Vagina (tissue), 2 donors: ENCODE measurements around the gene FKBP1B. TPM values are rescaled to one million over a fixed set of nuclear protein-coding genes. Genes with fewer than 3 reads are reported as not detected.

Experiments
- DNase-seq, 2 donors: peaks; one replicate each; pipeline ENCODE4 v3.0.0-alpha.2; 2017; ENCODE audit errors: extremely low spot score in 2 of 2
- H3K27ac ChIP-seq: fragments of 200-600 bp; sonication (generic); one replicate; pipeline ENCODE4 v1.5.1; 2019
- H3K27me3 ChIP-seq: fragments of 200-600 bp; sonication (generic); one replicate; pipeline ENCODE4 v1.5.1; 2019
- H3K36me3 ChIP-seq, 2 donors: fragments of 200-600 bp; sonication (generic); one replicate each; pipeline ENCODE4 v1.5.1; 2017 to 2019
- H3K4me1 ChIP-seq: fragments of 200-600 bp; sonication (generic); one replicate; pipeline ENCODE4 v1.5.1; 2019
- H3K4me3 ChIP-seq, 2 donors: fragments of 200-600 bp; sonication (generic); 1 replicate in 1 of 2; 2 replicates in 1 of 2; pipeline ENCODE4 v1.5.1; 2016 to 2019
- H3K9me3 ChIP-seq: fragments of 200-600 bp; sonication (generic); one replicate; pipeline ENCODE4 v1.5.1; 2019
- POLR2A ChIP-seq, 2 donors: fragments of 450-650 bp; IDR thresholded peaks; one replicate each; pipeline ENCODE4 v1.6.1; 2017; ENCODE audit warnings: antibody characterized with exemption in 2 of 2, mild to moderate bottlenecking in 2 of 2, moderate library complexity in 2 of 2
- POLR2AphosphoS5 ChIP-seq, 2 donors: sonication (generic); formaldehyde crosslinking; IDR thresholded peaks; one replicate each; pipeline ENCODE4 v1.9.0; 2017; ENCODE audit warnings: antibody characterized with exemption in 2 of 2, mild to moderate bottlenecking in 2 of 2, low read depth in 1 of 2; ENCODE audit not compliant: insufficient read depth in 1 of 2
- intact Hi-C: fragments of 100-400 bp; cut with DNase I; formaldehyde crosslinking; loops from one replicate; pipeline ENCODE4 v1.15.1; 2023
- total RNA-seq: library from RNA; depleted of rRNA; stranded (reverse); fragments of >200 nt; gene quantifications from one replicate; pipeline ENCODE4 v1.2.3, GENCODE V29; 2016
- TF ChIP-seq, protein P1 (sequence below), 3 experiments: fragments of 450-650 bp in 2 of 3; fragments of 200-600 bp in 1 of 3; sonication (generic) in 1 of 3; IDR thresholded peaks; one replicate each; pipeline ENCODE4 v1.5.1; 2017 to 2019; ENCODE audit warnings: antibody characterized with exemption in 3 of 3, mild to moderate bottlenecking in 2 of 3, moderate library complexity in 2 of 3

FKBP1B gene
- total RNA-seq, 1 donor from 2014 or later = 14.2 TPM

- intact Hi-C loops = no loop called here
- H3K27ac ChIP-seq = no peak overlapping the region
- H3K36me3 ChIP-seq = peaks cover 0 to 37% of the 10 kb centered on the region in 2 donors
- no peaks in the 10 kb centered on the region for H3K27me3 ChIP-seq
- TF ChIP-seq, protein P1, sequence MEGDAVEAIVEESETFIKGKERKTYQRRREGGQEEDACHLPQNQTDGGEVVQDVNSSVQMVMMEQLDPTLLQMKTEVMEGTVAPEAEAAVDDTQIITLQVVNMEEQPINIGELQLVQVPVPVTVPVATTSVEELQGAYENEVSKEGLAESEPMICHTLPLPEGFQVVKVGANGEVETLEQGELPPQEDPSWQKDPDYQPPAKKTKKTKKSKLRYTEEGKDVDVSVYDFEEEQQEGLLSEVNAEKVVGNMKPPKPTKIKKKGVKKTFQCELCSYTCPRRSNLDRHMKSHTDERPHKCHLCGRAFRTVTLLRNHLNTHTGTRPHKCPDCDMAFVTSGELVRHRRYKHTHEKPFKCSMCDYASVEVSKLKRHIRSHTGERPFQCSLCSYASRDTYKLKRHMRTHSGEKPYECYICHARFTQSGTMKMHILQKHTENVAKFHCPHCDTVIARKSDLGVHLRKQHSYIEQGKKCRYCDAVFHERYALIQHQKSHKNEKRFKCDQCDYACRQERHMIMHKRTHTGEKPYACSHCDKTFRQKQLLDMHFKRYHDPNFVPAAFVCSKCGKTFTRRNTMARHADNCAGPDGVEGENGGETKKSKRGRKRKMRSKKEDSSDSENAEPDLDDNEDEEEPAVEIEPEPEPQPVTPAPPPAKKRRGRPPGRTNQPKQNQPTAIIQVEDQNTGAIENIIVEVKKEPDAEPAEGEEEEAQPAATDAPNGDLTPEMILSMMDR (IDR thresholded peaks at IDR 0.05) = no peak
- TF ChIP-seq POLR2AphosphoS5 (IDR thresholded peaks at IDR 0.05; ENCODE audit: insufficient read depth in 1 of 2, low read depth in 1 of 2) = no peak
- H3K9me3 ChIP-seq = no peaks in the 10 kb centered on the region
- no peaks in the 10 kb centered on the region for H3K4me1 ChIP-seq
- no peak for DNase-seq
- H3K4me3 ChIP-seq = no peak overlapping the region
These were observed 15.8 kb downstream of the FKBP1B start for GRCh38 chr2:24065341-24065740.

- no peak for TF ChIP-seq POLR2A (IDR thresholded peaks at IDR 0.05)
- TF ChIP-seq, protein P1 (IDR thresholded peaks at IDR 0.05) = no peak
- TF ChIP-seq POLR2AphosphoS5 (IDR thresholded peaks at IDR 0.05; ENCODE audit: insufficient read depth in 1 of 2, low read depth in 1 of 2) = no peak
- intact Hi-C loops = no loop called here
- Histone ChIP-seq H3K27ac (no peak overlapping the region), H3K36me3 (peaks cover 0 to 45% of the 10 kb centered on the region in 2 donors), H3K27me3 (no peaks in the 10 kb centered on the region), H3K4me3 (no peak overlapping the region), H3K9me3 (no peaks in the 10 kb centered on the region), H3K4me1 (peaks cover 18% of the 10 kb centered on the region)
- no peak for DNase-seq
These were observed 22.7 kb downstream of the FKBP1B start for GRCh38 chr2:24072259-24072658.

DNA sequence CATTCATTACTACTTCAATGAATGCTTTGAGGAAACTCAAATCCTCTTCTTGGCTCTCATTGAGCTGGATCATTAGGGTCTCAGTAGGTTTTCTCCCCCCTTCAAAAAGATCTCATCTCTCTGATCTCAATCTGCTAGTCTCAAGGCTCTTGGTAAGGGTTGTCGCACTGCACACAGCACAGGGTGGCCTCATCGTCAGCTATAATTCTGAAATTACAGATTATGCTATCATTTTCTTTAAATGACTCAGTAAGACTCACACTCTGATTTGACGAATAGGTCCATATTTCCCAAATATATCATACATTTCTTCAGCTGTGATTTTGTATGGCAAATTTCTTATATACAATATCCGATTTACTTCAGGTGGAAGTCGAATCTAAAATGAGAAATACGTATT lies 24.3 kb downstream of the FKBP1B start:
- H3K9me3 ChIP-seq = no peaks in the 10 kb centered on the region
- no peak for DNase-seq
- H3K4me3 ChIP-seq = no peak overlapping the region
- H3K27ac ChIP-seq = no peak overlapping the region
- H3K27me3 ChIP-seq = no peaks in the 10 kb centered on the region
- TF ChIP-seq, protein P1 (IDR thresholded peaks at IDR 0.05) = no peak
- TF ChIP-seq POLR2A (IDR thresholded peaks at IDR 0.05) = no peak
- no peak for TF ChIP-seq POLR2AphosphoS5 (IDR thresholded peaks at IDR 0.05; ENCODE audit: insufficient read depth in 1 of 2, low read depth in 1 of 2)
- intact Hi-C loops = no loop called here
- H3K36me3 ChIP-seq = peaks cover 0 to 30% of the 10 kb centered on the region in 2 donors
- H3K4me1 ChIP-seq = peaks cover 25% of the 10 kb centered on the region

GRCh38 chr2:24075259-24075658 lies 25.7 kb downstream of the FKBP1B start:
- TF ChIP-seq POLR2A (IDR thresholded peaks at IDR 0.05) = no peak
- TF ChIP-seq POLR2AphosphoS5 (IDR thresholded peaks at IDR 0.05; ENCODE audit: insufficient read depth in 1 of 2, low read depth in 1 of 2) = no peak
- TF ChIP-seq, protein P1 (IDR thresholded peaks at IDR 0.05) = no peak
- peak overlapping the region; percentile 94 for H3K27ac ChIP-seq
- H3K4me1 ChIP-seq = peaks cover 25% of the 10 kb centered on the region
- H3K9me3 ChIP-seq = no peaks in the 10 kb centered on the region
- intact Hi-C loops = no loop called here
- H3K36me3 ChIP-seq = peaks cover 0 to 25% of the 10 kb centered on the region in 2 donors
- peak overlapping the region; percentile 66 to 87 for H3K4me3 ChIP-seq
- no peak for DNase-seq
- H3K27me3 ChIP-seq = no peaks in the 10 kb centered on the region

DNA sequence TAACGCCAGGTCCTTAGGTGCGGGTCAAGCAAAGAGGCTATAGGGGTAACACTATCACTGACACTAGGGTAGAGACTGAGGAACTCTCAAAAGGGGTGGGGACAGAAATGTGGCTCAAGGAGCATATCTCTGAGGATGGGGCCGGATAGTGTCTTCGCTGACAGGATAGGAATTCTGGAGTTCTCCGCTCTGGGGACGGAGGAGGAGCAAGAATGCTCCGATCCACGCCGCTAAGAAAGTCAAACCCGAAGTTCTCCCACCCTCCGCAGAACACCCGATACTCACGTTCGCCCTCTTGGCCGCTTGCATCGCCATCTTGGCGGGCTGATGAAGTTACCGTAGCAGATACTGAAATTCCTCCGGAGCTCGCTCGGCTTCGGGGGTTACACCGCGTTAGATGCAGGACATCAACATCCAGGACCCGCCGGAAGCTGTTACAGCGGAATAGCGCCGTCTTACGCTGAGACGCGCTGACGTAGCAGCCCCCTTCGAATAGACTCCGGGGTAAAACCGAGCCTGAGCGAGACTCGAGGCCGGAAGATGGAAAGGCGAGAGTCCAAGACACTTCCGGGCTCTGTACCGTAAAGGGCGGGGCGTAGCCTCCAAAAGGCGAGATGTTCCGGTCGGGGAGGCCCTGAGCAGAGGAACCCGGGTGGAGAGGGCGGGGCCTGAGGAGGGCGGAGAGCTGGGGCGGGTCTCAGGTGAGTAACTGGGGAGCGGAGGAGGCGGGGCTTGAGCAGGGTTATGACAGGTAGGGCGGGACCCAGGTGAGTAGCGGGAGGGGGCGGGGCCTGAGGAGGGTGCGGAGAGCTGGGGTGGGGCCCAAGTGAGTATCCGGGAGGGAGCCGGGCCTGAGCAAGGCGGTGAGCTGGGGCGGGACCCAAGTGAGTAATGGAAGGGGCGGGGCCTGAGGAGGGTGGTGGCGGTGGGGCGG lies 26.6 kb downstream of the FKBP1B start, which contains the start of gene SF3B6:
Gene SF3B6, minus strand, starts transcription at position 412 of the 934 bp plus-strand sequence. Its CDS starts 97 bp downstream, at position 315.
- TF ChIP-seq POLR2A (IDR thresholded peaks at IDR 0.05) (peak in 1 of 2 donors; percentile 55), POLR2AphosphoS5 (IDR thresholded peaks at IDR 0.05; ENCODE audit: insufficient read depth in 1 of 2, low read depth in 1 of 2) (peak; percentile 95 to 96)
- TF ChIP-seq, protein P1 (IDR thresholded peaks at IDR 0.05) = no peak
- peak; percentile 99 to 100 for DNase-seq
- peaks cover 0 to 21% of the 10 kb centered on the region in 2 donors for H3K36me3 ChIP-seq

More for the DNA sequence above, 26.6 kb downstream of the FKBP1B start, which contains the start of gene SF3B6:
- intact Hi-C loops = no loop called here
- Histone ChIP-seq H3K4me3 (peak within 1 kb of the TSS; percentile 66 to 87), H3K27me3 (no peaks in the 10 kb centered on the region), H3K9me3 (no peaks in the 10 kb centered on the region), H3K4me1 (peaks cover 25% of the 10 kb centered on the region), H3K27ac (peak within 1 kb of the TSS; percentile 94)
